SIG-M5 (cell line): ENCODE results near the gene LGALS1.
"Not testable (repeated sequence)": the region's sequence is repeated elsewhere in the genome, so short reads cannot be mapped to it uniquely, and the experiment has no call there.

ENCODE experiments used
- DNase-seq: peaks from one replicate; lab custom pipeline; 2025; lab: John Stamatoyannopoulos, UW

LGALS1 gene

DNA sequence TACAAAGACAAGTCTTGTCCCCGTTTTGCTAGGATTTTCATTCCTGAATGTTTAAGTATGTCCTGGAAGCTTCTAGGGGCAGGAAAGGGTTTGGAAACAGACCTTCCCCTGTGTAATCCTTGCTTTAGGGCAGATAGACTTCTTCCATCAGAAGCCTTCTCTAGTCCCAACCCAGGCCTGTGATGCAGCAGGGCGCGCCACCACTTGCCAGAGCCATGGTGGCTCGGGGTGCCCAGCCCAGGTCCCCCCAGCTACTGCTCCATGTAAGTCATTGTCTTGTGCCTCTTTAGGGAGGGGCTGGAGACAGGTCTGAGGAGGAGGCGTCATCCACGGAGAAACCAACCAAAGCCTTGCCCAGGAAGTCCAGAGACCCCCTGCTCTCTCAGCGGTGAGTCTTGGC, 15.0 kb downstream of the LGALS1 start:
- DNase-seq, result no peak

DNA sequence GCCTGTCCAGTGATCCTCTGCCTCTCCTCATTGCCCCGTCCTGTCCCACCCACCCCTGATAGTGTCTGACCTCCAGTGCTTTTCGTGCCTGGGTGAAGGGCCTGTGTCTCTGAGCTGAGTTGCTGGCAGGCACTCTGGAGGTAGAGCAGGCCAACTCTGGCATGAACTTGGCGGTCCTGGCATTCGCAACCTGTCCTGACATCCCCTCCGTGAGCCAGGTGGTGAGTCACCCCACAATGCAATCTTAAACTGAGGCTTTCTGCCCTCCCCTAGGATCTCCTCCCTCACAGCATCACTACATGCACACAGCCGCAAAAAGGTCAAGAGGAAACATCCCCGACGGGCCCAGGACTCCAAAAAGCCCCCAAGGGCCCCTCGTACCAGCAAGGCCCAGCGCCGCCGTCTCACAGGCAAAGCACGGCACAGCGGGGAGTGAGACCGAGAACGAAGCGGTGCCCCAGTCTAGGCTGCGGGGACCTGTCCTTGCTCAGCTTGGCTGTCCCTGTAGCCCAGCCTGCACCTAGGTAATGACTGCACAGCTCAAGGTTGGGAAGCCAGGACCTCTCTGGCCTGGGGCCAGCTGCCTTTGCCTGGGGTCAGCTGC, 15.6 kb downstream of the LGALS1 start:
- DNase-seq, result no peak

DNA sequence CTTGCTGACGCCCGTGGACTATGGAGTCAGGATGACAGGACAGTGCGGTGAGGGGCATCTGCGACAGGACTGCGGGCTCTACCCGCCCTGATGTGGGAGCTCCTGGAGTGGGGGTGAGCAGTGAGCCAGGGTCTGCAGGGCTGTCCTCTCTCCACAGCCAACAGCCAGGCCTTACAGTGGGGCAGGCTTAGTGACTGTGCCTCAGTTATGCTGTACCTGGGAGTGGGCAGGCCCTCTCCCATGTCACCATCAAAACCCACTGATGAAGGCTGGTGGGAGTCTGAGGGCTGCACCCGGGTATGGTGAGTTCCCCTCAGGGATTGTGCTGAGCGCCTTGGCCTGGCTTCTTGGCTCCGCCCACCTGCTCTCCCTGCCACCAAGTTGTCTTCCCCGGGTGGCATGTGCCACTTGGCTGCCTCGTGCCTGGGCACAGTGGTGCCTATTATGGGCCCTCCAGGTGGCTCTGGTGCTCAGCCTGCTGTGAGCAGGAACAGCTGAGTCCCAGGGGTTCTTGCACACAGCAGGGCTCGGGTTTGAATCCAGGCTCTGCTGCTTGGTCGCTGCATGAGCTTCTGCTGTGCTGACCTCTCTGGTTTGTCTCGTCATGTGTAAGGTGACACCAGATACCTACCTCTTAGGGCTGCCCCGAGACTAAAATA, 17.3 kb downstream of the LGALS1 start:
- no peak for DNase-seq

DNA sequence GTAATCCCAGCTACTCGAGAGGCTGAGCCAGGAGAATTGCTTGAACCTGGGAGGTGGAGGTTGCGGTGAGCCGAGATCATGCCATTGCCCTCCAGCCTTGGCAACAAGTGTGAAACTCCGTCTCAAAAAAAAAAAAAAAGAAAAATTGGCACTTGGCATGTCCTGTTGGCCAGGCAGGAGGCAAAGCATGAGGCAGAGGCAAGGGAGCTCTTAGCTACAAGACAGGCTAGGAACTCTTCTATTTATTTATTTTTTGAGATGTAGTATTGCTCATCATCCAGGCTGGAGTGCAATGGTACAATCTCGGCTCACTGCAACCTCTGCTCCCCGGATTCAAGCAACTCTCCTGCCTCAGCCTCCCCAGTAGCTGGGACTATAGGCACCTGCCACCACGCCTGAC, 18.7 kb downstream of the LGALS1 start:
- not testable (repeated sequence) for DNase-seq

DNA sequence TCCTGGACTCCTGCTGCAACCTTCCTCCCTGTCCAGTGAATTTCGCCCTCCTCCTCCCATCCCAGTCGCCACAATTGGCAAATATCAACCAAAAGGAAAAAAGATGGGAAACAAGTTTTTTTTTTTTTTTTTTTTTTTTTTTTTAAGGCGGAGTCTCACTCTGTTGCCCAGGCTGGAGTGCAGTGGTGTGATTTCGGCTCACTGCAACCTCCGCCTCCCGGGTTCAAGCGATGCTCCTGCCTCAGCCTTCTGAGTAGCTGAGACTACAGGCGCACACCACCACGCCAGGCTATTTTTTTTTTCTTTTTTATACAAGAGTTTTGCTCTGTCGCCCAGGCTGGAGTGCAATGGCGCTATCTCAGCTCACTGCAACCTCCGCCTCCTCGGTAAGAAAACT, 20.8 kb downstream of the LGALS1 start:
- not testable (repeated sequence) for DNase-seq

DNA sequence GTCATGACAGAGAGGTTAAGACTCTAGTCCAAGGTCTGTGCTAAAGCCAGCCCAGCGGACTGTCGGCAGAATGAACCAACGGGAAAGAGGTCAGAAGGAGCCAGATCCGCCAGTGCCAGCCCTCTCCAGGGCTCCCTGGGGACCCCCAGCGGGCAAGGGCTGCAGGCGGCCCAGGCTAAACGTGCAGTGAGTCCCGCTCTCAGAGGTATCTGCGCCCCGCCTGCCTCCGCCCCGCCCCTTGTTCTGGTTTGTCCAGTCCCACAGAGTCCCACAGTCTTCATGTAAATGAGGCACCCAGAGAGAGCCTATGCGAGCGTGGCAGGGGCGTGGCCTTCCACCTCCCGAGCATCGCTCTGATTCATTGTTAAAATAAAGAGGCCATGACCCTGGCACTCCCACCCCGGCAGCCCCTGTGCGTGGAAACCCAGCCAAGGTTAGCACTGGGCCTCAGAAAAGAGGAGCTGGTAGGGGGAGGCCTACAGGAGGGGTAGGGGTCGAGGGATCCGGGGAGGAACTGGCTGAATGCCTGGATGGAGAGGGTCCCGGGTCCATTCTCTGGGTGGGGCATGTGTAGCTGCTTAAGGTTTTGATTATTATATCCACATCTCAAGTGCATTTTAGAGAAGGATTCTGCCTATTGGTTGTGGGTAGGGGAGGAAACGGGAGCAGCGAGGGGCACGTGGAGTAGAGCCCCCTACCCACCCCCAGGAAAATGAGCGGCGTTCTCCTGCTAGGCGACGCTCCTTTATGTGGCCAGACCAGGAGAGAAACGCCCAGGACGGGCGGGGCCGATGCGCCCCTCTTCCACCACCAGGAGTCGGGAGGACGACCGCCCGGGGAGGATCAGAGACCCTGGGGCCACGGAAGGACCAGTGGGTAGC, 21.5 kb downstream of the LGALS1 start, which contains the start of gene TRIOBP:
Gene TRIOBP, plus strand, starts transcription at position 392 of the 881 bp plus-strand sequence. CDS start 4,318 bp downstream, outside the sequence.
- no peak for DNase-seq

DNA sequence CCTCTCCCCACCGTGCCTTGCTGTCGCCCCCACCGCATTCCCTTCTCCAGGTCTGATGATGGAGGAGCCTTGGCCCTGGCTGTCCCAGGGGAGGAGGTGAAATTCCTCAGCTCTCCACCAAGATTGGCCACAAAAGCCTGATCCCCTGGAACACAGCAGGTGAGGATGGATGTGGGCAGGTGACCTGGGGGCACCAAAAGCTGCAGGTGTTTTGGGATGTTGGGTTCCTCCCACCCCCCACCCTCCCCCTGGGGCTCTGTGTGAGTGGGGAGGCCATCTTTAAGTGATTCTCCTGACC, 22.1 kb downstream of the LGALS1 start:
- DNase-seq, result no peak

DNA sequence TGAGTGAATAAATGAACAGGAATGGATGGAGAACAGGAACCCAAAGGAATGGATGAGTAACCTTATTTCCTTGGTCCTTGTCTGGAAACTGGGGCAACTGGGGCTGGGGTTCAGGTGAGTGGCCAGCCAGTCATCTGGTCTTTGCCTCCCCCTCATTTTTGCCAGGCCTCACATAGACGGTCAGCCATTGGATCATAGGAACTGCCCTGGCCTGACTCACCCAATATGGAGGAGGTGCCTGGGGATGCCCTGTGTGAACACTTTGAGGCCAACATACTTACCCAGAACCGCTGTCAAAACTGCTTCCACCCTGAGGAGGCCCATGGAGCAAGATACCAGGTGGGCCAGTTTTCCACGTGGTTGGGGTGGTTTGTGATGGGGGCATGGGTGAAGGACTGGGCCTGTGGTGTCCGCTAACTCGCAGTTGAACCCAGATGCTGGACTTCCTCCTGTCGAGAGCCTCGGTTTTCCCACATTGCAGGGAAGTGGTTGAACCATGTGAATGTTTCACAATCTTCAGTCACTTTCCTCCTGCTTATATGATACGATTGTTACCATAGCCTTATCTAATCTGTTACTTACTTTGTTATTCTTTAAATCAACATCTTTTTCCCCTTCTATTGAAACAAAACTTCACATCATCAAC, 25.8 kb downstream of the LGALS1 start:
- no peak for DNase-seq

DNA sequence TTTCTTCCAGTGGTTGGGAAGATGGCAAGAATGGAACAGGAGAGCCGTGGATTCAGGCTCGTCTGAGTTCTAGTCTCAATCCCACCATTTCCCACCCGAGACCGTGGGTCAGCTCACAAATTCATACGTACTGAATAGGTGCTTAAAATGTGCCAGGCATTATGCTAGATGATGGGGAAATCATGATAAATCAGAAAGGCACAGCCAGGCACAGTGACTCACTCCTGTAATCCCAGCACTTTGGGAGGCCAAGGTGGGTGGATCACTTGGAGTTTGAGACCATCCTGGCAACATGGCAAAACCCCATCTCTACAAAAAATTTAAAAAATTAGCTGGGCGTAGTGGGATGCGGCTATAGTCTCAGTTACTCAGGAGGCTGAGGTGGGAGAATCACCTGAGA, 28.5 kb downstream of the LGALS1 start:
- DNase-seq, result no peak

DNA sequence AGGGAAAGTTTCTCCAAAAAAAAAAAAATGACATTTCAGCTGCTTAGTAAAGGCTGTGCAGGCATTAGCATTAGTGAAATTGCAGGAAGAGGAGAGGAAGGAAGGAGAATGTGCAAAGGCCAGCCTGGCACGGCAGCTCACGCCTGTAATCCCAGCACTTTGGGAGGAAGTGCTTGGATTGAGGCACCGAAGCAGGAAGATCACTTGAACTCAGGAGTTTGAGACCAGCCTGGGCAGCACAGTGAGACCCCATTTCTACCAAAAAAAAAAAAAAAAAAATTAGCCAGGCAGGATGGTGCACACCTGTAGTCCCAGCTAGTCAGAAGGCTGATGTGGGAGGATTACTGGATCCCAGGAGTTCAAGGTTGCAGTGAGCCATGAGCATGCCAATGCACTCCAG, 29.2 kb downstream of the LGALS1 start:
- DNase-seq, result no peak

DNA sequence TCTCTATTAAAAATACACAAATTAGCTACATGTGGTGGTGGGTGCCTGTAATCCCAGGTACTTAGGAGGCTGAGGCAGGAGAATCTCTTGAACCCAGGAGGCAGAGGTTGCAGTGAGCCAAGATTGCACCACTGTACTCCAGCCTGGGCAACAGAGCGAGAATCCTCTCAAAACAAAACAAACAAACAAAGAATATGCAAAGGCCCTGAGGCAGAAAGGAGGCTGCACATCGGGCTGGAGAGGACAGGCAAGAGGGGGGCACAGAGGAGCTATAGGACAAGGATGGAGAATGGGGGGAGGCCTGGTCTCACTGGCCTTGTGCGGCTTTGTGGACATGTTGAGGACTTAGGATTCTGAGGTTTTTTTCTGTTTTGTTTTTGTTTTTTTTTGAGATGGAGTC, 29.8 kb downstream of the LGALS1 start:
- DNase-seq, result no peak

DNA sequence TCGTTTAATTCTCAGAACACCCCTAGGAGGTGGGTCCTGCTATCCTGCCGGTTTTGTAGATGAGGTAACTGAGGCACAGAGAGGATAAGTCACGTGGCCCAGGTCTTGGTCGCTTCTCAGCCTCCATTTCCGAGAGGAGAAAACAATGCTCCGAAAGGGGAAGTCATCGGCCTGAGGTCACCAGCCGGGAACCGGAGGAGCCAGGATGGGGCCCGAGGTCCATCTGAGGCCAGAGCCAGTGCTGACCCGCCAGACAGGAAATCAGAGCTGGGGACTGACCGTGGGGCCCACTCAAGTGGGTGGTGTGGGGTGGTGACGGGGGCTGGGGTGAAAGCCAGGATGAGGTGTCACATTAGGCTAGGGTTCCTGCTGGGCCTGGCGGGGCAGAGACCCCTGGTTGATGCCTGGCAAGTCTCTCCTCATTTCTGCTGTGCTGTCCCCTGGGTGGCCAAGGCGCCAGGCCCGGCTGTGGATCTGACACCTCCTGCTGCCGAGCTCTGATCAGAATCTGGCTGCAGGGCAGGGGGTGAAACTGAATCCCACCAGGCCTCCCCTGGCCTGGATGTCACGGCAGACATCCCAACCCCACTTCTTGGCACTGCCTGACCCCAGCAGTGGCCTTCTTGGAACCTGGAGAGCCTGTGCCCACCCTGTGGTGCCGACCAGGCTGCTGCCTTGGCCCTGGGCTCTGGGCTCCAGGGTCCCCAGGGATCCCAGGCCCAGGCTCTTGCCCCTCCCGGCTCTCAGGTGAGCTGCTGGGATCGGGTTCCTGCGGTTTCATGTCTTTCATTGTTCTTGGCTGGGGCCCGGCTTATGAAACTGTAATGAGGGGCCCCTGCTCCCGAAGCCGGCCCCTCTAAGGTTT, 33.4 kb downstream of the LGALS1 start:
- no peak for DNase-seq

DNA sequence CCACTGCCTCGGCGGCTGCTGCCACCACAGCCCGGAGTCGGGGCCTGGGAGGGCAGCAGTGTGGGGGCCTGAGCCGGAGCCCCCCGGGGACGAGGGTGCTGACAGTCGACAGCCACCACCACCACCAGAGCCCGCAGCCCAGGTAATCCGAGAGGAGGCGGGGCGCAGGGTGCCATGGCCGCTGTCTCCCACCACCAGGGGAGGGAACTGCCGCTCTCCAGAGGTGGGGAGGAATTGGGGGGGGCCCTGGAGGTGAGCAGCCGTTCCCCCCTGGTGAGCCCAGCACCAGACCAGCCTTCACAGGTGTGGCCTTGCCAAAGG, 34.0 kb downstream of the LGALS1 start:
- DNase-seq, result no peak

DNA sequence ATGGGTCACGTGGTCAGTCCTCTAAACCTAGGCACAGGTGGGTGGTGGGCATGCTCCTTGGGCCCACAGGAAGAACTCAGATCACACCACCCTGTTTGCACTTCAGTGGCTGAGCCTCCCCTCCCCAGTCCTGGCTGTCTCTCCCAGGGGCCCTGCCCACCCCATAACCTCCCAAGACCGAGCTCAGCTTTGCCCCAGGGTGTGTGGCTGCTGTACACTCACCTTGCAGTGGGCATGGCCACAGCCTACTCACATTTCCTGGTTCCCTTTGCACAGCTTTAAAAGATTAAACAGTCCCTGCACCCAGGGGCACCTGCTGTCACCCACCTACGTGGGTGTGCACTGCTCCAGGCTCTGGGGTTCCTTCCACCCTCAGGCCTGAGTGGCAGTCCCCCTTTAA, 35.2 kb downstream of the LGALS1 start:
- DNase-seq, result no peak

DNA sequence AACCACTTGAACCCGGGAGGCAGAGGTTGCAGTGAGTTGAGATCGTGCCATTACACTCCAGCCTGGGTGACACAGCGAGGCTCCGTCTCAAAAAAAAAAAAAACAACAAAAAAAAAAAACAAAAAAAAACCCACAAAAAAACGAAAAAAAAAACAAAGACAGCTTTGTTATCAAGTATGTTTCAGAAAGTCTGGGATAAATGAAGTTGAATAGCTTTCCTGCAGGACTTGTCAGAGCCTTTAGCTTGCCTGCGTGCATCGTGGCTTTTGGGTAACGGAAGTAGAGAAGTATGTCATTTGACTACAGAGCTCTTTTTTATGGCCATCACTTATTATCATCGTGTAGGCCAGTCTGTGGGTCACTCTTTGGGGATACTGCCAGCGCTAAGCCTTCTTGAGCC, 36.1 kb downstream of the LGALS1 start:
- DNase-seq, result no peak

DNA sequence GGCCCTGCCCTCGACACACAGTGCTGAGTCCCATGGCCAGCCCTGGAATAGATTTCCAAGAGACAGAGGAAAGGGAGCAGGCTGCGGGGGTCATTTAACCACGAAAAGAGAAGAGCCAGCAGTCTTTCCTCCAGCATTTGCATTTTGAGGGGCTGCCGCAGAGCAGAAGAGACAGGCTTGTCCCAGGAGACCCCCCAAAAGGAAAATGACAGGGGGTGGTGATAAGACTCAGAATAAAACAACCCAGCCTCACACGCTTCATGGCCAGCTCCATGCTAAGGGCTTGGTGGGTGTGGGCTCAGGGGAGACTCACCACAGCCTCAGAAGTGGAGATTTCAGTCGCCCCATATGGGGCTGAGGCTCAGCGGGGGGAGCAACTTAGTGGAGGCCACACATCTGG, 38.3 kb downstream of the LGALS1 start:
- DNase-seq, result no peak

DNA sequence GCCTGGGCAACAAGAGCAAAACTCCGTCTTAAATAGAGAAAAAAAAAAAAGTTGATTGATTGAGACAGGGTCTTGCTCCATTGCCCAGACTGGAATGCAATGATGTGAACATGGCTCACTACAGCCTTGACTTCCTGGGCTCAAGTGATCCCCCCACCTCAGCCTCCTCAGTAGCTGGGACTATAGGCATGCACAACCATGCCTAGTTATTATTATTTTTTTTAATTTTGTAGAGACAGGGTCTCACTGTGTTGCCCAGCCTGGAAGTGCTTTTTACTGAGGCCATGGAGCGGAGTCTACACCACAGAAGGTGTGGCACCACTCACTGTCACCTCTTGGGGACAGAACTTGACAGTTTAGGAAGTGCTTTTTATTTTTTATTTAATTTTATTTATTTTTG, 39.2 kb downstream of the LGALS1 start:
- DNase-seq, result no peak

DNA sequence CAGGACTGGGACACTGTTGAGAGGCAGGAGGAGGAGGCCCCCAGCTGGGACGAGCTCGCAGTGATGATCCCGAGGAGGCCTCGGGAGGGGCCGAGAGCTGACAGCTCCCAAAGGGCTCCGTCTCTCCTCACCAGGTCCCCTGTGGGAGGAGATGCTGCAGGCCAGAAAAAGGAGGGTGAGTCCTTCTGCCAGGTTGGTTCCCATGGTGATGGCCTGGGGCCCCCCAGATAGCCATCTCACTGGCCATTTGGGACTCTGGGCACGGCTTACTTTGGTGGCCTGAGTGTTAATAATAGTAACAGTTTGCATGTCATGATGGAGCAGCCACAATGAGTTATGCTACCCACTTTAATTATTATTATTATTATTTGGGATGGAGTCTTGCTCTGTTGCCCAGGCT, 40.3 kb downstream of the LGALS1 start:
- no peak for DNase-seq

DNA sequence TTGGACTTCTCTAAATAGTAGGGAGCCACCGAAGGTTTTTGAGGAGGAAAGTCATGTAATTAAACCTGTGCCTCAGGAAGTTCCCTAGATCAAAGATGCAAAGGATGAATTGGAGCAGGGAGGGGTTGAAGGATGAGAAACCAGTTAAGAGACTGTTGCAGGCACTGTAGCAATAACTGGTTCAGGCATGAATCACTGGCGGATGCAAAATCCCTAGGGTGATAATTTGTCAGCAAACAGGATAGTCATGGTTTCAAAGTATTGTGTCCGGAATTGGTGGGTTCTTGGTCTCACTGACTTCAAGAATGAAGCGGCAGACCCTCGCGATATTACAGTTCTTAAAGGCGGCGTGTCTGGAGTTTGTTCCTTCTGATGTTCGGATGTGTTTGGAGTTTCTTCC, 41.3 kb downstream of the LGALS1 start:
- DNase-seq, result no peak

DNA sequence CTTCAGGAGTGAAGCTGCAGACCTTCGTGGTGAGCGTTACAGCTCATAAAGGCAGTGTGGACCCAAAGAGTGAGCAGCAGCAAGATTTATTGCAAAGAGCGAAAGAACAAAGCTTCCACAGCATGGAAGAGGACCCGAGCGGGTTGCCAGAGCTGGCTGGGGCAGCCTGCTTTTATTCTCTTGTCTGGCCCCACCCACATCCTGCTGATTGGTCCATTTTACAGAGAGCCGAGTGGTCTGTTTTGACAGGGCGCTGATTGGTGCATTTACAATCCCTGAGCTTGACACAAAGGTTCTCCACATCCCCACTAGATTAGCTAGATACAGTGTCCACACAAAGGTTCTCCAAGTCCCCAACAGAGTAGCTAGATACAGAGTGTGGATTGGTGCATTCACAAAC, 41.8 kb downstream of the LGALS1 start:
- DNase-seq, result not testable (repeated sequence)

DNA sequence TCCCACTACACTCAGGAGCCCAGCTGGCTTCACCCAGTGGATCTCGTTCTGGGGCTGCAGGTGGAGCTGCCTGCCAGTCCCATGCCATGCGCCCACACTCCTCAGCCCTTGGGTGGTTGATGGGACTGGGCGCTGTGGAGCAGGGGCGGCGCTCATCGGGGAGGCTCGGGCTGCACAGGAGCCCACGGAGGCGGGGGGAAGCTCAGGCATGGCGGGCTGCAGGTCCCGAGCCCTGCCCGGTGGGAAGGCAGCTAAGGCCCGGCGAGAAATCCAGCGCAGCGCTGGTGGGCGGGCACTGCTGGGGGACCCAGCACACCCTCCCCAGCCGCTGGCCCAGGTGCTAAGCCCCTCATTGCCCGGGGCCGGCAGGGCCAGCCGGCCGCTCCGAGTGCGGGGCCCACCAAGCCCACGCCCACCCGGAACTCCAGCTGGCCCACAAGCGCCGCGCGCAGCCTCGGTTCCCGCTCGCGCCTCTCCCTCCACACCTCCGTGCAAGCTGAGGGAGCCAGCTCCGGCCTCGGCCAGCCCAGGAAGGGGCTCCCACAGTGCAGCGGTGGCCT, 42.4 kb downstream of the LGALS1 start:
- DNase-seq, result not testable (repeated sequence)
